Measurements from ENCODE around the gene USP3.

- TF ChIP-seq, protein P1, sequence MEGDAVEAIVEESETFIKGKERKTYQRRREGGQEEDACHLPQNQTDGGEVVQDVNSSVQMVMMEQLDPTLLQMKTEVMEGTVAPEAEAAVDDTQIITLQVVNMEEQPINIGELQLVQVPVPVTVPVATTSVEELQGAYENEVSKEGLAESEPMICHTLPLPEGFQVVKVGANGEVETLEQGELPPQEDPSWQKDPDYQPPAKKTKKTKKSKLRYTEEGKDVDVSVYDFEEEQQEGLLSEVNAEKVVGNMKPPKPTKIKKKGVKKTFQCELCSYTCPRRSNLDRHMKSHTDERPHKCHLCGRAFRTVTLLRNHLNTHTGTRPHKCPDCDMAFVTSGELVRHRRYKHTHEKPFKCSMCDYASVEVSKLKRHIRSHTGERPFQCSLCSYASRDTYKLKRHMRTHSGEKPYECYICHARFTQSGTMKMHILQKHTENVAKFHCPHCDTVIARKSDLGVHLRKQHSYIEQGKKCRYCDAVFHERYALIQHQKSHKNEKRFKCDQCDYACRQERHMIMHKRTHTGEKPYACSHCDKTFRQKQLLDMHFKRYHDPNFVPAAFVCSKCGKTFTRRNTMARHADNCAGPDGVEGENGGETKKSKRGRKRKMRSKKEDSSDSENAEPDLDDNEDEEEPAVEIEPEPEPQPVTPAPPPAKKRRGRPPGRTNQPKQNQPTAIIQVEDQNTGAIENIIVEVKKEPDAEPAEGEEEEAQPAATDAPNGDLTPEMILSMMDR (conservative IDR thresholded peaks at IDR 0.05; ENCODE audit: low read length), result peak; percentile 56
- no peak for TF ChIP-seq EZH2phosphoT487 (IDR thresholded peaks at IDR 0.05; ENCODE audit: borderline replicate concordance)
Observed at GRCh38 chr15:63531586-63531985, 27.2 kb downstream of the USP3 start.
